NCI-H510A treated with DMSO at 0.1 percent for 48 hours (cell line): ENCODE data around the gene HSPA1A.

ENCODE experiments used
- DNase-seq: peaks from one replicate; lab custom pipeline; 2025; lab: John Stamatoyannopoulos, UW

Gene HSPA1A

GRCh38 chr6:31815025-31815838, at the start of gene HSPA1A, which contains the start of gene HSPA1L:
HSPA1A (plus strand) TSS chr6:31815543; CDS start chr6:31815757, 214 bp downstream.
HSPA1L (minus strand) TSS chr6:31815283; CDS start chr6:31811972, 3,311 bp downstream.
- DNase-seq: peak; percentile 99

- no peak for DNase-seq
Observed at GRCh38 chr6:31765559-31765909, 49.8 kb upstream of the HSPA1A start.

DNA sequence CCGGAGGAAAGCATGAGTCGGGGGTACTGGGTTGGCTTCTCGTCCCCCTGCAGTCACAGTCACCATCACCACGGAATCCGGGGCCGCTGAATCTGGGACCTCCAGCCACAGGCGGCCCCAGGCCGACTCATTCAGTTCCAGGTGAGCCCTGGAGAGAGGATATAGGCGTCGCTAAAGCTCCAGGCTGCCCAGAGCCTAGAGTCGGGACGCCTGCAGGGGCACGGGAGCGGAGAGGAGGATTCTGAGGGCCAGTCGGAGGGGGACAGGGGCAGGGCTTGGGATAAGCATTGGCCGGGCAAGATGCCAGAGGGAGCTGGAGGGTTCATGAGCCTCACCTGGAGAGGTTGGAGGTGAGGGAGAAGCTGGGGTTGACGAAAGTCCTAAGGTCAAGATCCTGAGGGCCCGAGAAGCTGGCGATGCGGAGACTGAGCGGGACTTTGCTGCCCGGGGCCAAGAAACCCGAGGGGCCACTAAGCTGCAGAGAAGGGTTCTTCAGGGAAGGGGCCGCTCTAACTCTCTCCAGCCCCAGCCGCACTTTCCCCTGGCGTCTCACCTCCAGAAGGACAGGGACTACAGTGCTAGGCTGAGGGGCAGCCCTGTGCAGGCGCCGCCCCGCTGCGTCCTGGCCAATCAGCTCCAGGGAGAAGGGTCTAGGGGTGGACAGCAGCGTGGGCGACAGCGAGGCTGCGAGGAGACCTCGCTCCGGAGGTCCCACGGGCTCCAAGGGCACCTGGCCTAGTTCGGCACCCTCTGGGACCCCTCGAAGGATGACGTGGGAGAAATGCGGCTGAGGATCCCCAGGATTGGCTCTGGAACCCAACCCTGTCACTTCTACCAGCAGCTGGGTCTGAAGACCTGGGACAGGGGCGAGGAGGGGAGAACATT, 49.2 kb upstream of the HSPA1A start:
- DNase-seq: peak; percentile 54

GRCh38 chr6:31767096-31767645, 48.2 kb upstream of the HSPA1A start:
- no peak for DNase-seq

GRCh38 chr6:31768363-31769257, 46.7 kb upstream of the HSPA1A start:
- DNase-seq: no peak

- DNase-seq: peak; percentile 57
Observed at GRCh38 chr6:31769684-31770371, 45.5 kb upstream of the HSPA1A start.

GRCh38 chr6:31770860-31771259, 44.5 kb upstream of the HSPA1A start:
- no peak for DNase-seq

DNA sequence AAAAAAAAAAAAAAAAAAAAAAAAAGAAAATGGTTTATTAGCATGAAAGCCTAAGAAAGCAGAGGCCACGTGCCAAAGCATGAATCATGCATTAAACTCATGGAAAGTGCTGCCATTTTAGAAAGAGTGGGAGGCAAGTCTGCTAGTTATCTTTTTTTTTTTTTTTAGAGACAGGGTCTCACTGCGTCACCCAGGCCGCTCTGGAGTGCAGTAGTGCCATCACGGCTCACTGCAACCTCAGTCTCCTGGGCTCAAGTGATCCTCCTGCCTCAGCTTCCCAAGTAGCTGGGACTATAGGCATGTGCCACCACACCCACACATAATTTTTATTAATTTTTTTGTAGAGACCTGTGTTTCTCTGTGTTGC, 43.4 kb upstream of the HSPA1A start:
- DNase-seq: no peak

- DNase-seq: no peak
Observed at GRCh38 chr6:31775184-31775583, 40.2 kb upstream of the HSPA1A start.

- no peak for DNase-seq
Observed at GRCh38 chr6:31775633-31776484, 39.5 kb upstream of the HSPA1A start.

- DNase-seq: no peak
Observed at GRCh38 chr6:31776485-31776988, 38.8 kb upstream of the HSPA1A start.

GRCh38 chr6:31776989-31777666, 38.2 kb upstream of the HSPA1A start, which contains the start of gene VWA7:
VWA7 (minus strand) TSS chr6:31777328; CDS start chr6:31776779, 549 bp downstream.
- peak; percentile 97 for DNase-seq

DNA sequence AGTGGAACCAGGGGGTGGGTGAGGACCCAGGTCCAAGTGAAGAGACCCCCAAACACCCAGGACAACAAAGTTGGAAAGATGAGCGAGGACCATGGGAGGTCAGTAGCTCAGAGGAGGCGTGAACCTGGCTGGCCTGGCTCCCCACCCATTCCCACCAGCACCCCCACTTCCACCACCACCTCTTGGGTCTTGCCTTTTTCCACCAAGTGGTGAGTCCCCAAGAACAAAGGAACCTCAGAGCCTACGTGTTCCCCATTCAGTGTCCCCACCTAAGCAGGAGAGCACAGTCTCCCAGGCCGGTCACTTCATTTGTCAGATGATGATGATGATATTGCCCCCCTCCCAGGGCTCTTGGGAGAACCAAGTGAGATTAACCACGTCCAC, 37.7 kb upstream of the HSPA1A start:
- no peak for DNase-seq

DNA sequence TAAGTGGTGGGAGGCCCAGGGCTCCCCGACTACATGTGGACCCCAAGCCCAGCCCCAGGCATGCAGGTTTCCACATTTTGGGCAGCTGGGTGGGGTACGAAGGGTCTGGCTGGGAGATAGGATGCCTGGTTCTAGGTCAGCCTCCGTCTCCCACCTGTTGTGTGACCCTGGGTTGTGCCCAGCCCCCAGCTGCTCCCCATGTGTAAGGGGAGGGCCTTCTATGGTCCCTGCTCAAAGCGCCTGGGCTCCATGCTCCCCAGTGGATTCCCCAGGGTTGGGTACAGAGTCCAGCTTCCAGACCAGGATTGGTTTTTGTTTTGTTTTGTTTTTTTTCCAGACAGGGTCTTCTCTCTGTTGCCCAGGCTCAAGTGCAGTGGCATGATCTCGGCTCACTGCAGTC, 37.1 kb upstream of the HSPA1A start:
- DNase-seq: no peak

- no peak for DNase-seq
Observed at GRCh38 chr6:31778999-31779885, 36.1 kb upstream of the HSPA1A start.

DNA sequence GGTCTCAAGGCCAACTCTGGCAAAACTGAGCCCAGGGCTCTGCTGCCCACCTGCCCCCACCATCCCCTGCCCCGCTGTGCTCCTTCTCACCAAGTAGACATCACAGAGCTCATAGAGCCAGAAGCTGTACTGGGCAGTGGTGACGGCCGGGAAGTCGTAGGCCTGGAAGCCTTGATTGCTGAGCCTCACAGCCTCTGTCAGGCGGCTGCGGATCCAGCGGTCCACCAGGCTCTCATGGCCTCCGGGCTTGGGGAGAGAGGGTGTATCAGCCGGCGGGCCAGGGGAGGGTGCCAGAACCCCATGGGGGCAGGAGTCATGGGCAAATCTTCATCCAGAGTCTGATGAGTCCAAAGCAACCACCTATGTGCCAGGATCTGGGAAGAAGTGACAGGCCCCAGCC, 35.4 kb upstream of the HSPA1A start:
- no peak for DNase-seq

GRCh38 chr6:31780507-31781243, 34.7 kb upstream of the HSPA1A start:
- DNase-seq: no peak
